Raji (cell line): ENCODE data around the gene DHX29.

ENCODE experiments used
- POLR2A ChIP-seq: IDR thresholded peaks from 2 replicates; pipeline ENCODE4 v1.6.1; 2011; ENCODE audit warnings: low read depth, low read length, control low read depth; ENCODE audit not compliant: insufficient read depth

Gene DHX29

GRCh38 chr5:55320571-55320970 lies 13.1 kb upstream of the DHX29 start:
- TF ChIP-seq POLR2A = no peak

GRCh38 chr5:55319491-55319890 lies 12.0 kb upstream of the DHX29 start:
- TF ChIP-seq POLR2A = no peak

GRCh38 chr5:55316837-55317236 lies 9.3 kb upstream of the DHX29 start:
- no peak for TF ChIP-seq POLR2A

- no peak for TF ChIP-seq POLR2A
Observed at GRCh38 chr5:55316289-55316688, 8.8 kb upstream of the DHX29 start.

GRCh38 chr5:55313870-55314617 lies 6.5 kb upstream of the DHX29 start:
- TF ChIP-seq POLR2A = no peak

- no peak for TF ChIP-seq POLR2A
Observed at GRCh38 chr5:55308254-55308836, 851 bp upstream of the DHX29 start.

GRCh38 chr5:55306641-55307382 lies 682 bp downstream of the DHX29 start:
- TF ChIP-seq POLR2A = no peak

GRCh38 chr5:55305345-55305744 lies 2.1 kb downstream of the DHX29 start:
- TF ChIP-seq POLR2A = no peak

- no peak for TF ChIP-seq POLR2A
Observed at GRCh38 chr5:55304584-55304983, 2.9 kb downstream of the DHX29 start.

GRCh38 chr5:55303238-55303690 lies 4.2 kb downstream of the DHX29 start:
- TF ChIP-seq POLR2A = no peak

GRCh38 chr5:55300890-55301289 lies 6.6 kb downstream of the DHX29 start:
- no peak for TF ChIP-seq POLR2A

- no peak for TF ChIP-seq POLR2A
Observed at GRCh38 chr5:55294935-55295334, 12.6 kb downstream of the DHX29 start.

GRCh38 chr5:55290991-55291390 lies 16.5 kb downstream of the DHX29 start:
- no peak for TF ChIP-seq POLR2A

GRCh38 chr5:55289808-55290207 lies 17.7 kb downstream of the DHX29 start:
- no peak for TF ChIP-seq POLR2A

GRCh38 chr5:55286411-55286933 lies 21.0 kb downstream of the DHX29 start:
- no peak for TF ChIP-seq POLR2A

GRCh38 chr5:55278778-55279177 lies 28.7 kb downstream of the DHX29 start:
- TF ChIP-seq POLR2A = no peak
